ENCODE measurements around the gene THYN1.
"Not testable (repeated sequence)": the region's sequence is repeated elsewhere in the genome, so short reads cannot be mapped to it uniquely, and the experiment has no call there.

THYN1 gene

DNA sequence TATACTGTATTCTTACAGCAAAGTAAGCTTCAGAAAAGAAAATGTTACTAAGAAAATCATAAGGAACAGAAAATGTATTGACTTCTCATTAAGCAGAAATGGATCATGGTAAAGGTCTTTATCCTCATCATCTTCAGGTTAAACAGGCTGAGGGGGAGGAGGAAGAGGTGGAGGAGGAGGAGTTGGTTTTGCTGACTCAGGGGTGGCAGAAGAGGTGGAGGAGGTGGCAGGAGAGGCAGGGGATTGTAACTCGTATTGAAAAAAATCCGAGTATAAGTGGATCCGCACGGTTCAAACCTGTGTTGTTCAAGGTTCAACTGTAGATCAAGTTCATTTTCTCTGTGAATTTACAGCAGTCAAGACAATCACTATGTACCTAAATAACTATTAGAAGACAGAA, 36.0 kb upstream of the THYN1 start:
- H3K18ac ChIP-seq (ENCODE audit: low read depth in 1 of 2, low read length in 2 of 2) = no peak overlapping the region
- H3K27ac ChIP-seq (ENCODE audit: low read length, poor library complexity, severe bottlenecking) = no peak overlapping the region
- no peak overlapping the region for H4K8ac ChIP-seq (ENCODE audit: low read length)
- H2BK15ac ChIP-seq (ENCODE audit: low read depth, poor library complexity, severe bottlenecking) = no peak overlapping the region
- no peak overlapping the region for H3K23ac ChIP-seq (ENCODE audit: low read length in 2 of 2)
- no peak overlapping the region for H3K4me3 ChIP-seq (ENCODE audit: insufficient read depth in 1 of 2, low read depth in 1 of 2, low read length in 2 of 2)
- peaks cover 0 to 33% of the 10 kb centered on the region in 2 experiments for H3K27me3 ChIP-seq (ENCODE audit: control insufficient read depth in 1 of 2, insufficient read depth in 1 of 2, low read length in 2 of 2)
- H2BK5ac ChIP-seq (ENCODE audit: low read depth, low read length, poor library complexity, severe bottlenecking) = no peak overlapping the region
- no peak overlapping the region for H3K14ac ChIP-seq (ENCODE audit: low read length in 2 of 2)
- no peak overlapping the region for H3K9ac ChIP-seq (ENCODE audit: low read length)
- no peak overlapping the region for H3K4me2 ChIP-seq (ENCODE audit: low read length, poor library complexity, severe bottlenecking)
- 72% methylated on average over 4 of the region's 4 CpGs for WGBS
- H3K4me1 ChIP-seq (ENCODE audit: control insufficient read depth, insufficient read depth, low read depth, low read length) = no peaks in the 10 kb centered on the region
- no peak overlapping the region for H2BK12ac ChIP-seq (ENCODE audit: low read length in 2 of 2)
- no peak overlapping the region for H2AFZ ChIP-seq (ENCODE audit: low read depth, low read length)
- DNase-seq = no peak
- no peak overlapping the region for H4K91ac ChIP-seq (ENCODE audit: low read length)
- no peaks in the 10 kb centered on the region for H3K79me1 ChIP-seq (replicated peaks; ENCODE audit: low read length, poor library complexity, severe bottlenecking)
- H2AK5ac ChIP-seq (ENCODE audit: low read length, severe bottlenecking) = no peak overlapping the region
- H3K9me3 ChIP-seq (ENCODE audit: control insufficient read depth, low read length) = no peaks in the 10 kb centered on the region
- no peak overlapping the region for H3K4ac ChIP-seq (ENCODE audit: low read depth in 1 of 2, low read length in 2 of 2)
- no peaks in the 10 kb centered on the region for H3K36me3 ChIP-seq (ENCODE audit: control insufficient read depth in 1 of 2, insufficient read depth in 2 of 2, low read depth in 1 of 2, low read length in 2 of 2)
- no peak overlapping the region for H2BK120ac ChIP-seq (ENCODE audit: low read depth, low read length)

DNA sequence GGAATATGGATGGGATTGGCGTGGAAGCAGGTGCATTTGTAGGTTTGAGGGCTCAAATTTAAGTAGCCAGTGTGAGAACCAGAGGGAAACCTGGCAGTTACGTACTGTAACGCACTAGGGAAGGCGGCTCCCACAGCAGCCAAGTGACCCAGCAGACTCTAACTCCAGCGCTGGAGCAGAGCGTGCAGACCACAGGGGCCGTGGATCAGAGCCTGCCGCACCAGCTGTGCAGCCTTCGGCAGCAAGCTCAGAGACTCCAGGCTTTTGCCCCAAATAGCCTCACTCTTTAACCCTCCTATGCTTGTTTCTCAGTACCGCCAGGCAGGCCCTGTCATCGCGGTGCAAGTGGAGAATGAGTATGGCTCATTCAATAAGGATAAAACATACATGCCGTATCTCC, 35.3 kb upstream of the THYN1 start:
- no peak overlapping the region for H2BK5ac ChIP-seq (ENCODE audit: low read depth, low read length, poor library complexity, severe bottlenecking)
- H3K4me2 ChIP-seq (ENCODE audit: low read length, poor library complexity, severe bottlenecking) = no peak overlapping the region
- peaks cover 0 to 34% of the 10 kb centered on the region in 2 experiments for H3K27me3 ChIP-seq (ENCODE audit: control insufficient read depth in 1 of 2, insufficient read depth in 1 of 2, low read length in 2 of 2)
- no peak overlapping the region for H3K23ac ChIP-seq (ENCODE audit: low read length in 2 of 2)
- no peak overlapping the region for H3K27ac ChIP-seq (ENCODE audit: low read length, poor library complexity, severe bottlenecking)
- H4K8ac ChIP-seq (ENCODE audit: low read length) = no peak overlapping the region
- no peak overlapping the region for H2AK5ac ChIP-seq (ENCODE audit: low read length, severe bottlenecking)
- no peak overlapping the region for H3K14ac ChIP-seq (ENCODE audit: low read length in 2 of 2)
- no peaks in the 10 kb centered on the region for H3K36me3 ChIP-seq (ENCODE audit: control insufficient read depth in 1 of 2, insufficient read depth in 2 of 2, low read depth in 1 of 2, low read length in 2 of 2)
- H3K4ac ChIP-seq (ENCODE audit: low read depth in 1 of 2, low read length in 2 of 2) = no peak overlapping the region
- no peak overlapping the region for H3K18ac ChIP-seq (ENCODE audit: low read depth in 1 of 2, low read length in 2 of 2)
- no peak overlapping the region for H2BK15ac ChIP-seq (ENCODE audit: low read depth, poor library complexity, severe bottlenecking)
- 91% methylated on average over 13 of the region's 13 CpGs for WGBS
- no peak overlapping the region for H4K91ac ChIP-seq (ENCODE audit: low read length)
- H3K4me3 ChIP-seq (ENCODE audit: insufficient read depth in 1 of 2, low read depth in 1 of 2, low read length in 2 of 2) = no peak overlapping the region
- H3K79me1 ChIP-seq (replicated peaks; ENCODE audit: low read length, poor library complexity, severe bottlenecking) = no peaks in the 10 kb centered on the region
- no peak overlapping the region for H2BK12ac ChIP-seq (ENCODE audit: low read length in 2 of 2)
- no peaks in the 10 kb centered on the region for H3K4me1 ChIP-seq (ENCODE audit: control insufficient read depth, insufficient read depth, low read depth, low read length)
- H2AFZ ChIP-seq (ENCODE audit: low read depth, low read length) = no peak overlapping the region
- H3K9ac ChIP-seq (ENCODE audit: low read length) = no peak overlapping the region
- no peak overlapping the region for H2BK120ac ChIP-seq (ENCODE audit: low read depth, low read length)
- no peaks in the 10 kb centered on the region for H3K9me3 ChIP-seq (ENCODE audit: control insufficient read depth, low read length)
- DNase-seq = no peak

DNA sequence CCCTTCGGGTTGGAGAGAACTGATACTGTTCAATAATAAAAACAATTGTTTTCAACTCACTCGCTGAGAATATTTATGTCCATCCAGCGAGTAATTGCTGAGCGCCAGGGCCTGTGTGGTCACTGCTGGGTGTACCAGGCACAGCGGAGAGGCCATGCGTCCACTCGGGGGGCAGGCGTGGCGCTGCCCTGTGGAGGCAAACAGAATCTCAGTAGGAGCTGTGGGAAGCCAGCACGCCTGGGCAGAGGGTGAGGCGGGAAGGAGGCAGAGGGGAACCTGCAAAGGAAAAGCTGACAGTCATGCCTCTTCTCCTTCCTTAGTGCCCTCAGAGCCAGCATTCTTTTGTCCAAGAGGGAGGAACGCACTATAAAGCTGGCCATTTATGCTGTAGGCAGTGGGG, 34.4 kb upstream of the THYN1 start:
- H3K4me1 ChIP-seq (ENCODE audit: control insufficient read depth, insufficient read depth, low read depth, low read length) = no peaks in the 10 kb centered on the region
- no peak overlapping the region for H3K27ac ChIP-seq (ENCODE audit: low read length, poor library complexity, severe bottlenecking)
- no peak overlapping the region for H3K4ac ChIP-seq (ENCODE audit: low read depth in 1 of 2, low read length in 2 of 2)
- no peak overlapping the region for H2BK120ac ChIP-seq (ENCODE audit: low read depth, low read length)
- no peak overlapping the region for H3K18ac ChIP-seq (ENCODE audit: low read depth in 1 of 2, low read length in 2 of 2)
- no peak overlapping the region for H2BK12ac ChIP-seq (ENCODE audit: low read length in 2 of 2)
- H3K79me1 ChIP-seq (replicated peaks; ENCODE audit: low read length, poor library complexity, severe bottlenecking) = no peaks in the 10 kb centered on the region
- no peaks in the 10 kb centered on the region for H3K9me3 ChIP-seq (ENCODE audit: control insufficient read depth, low read length)
- no peak overlapping the region for H3K23ac ChIP-seq (ENCODE audit: low read length in 2 of 2)
- no peak overlapping the region for H3K14ac ChIP-seq (ENCODE audit: low read length in 2 of 2)
- no peak overlapping the region for H3K9ac ChIP-seq (ENCODE audit: low read length)
- no peak overlapping the region for H4K8ac ChIP-seq (ENCODE audit: low read length)
- no peaks in the 10 kb centered on the region for H3K36me3 ChIP-seq (ENCODE audit: control insufficient read depth in 1 of 2, insufficient read depth in 2 of 2, low read depth in 1 of 2, low read length in 2 of 2)
- WGBS = 96% methylated on average over 12 of the region's 12 CpGs
- H3K4me3 ChIP-seq (ENCODE audit: insufficient read depth in 1 of 2, low read depth in 1 of 2, low read length in 2 of 2) = no peak overlapping the region
- H2AK5ac ChIP-seq (ENCODE audit: low read length, severe bottlenecking) = no peak overlapping the region
- DNase-seq = no peak
- H4K91ac ChIP-seq (ENCODE audit: low read length) = no peak overlapping the region
- H2AFZ ChIP-seq (ENCODE audit: low read depth, low read length) = no peak overlapping the region
- H3K4me2 ChIP-seq (ENCODE audit: low read length, poor library complexity, severe bottlenecking) = no peak overlapping the region
- no peak overlapping the region for H2BK5ac ChIP-seq (ENCODE audit: low read depth, low read length, poor library complexity, severe bottlenecking)
- peaks cover 0 to 32% of the 10 kb centered on the region in 2 experiments for H3K27me3 ChIP-seq (ENCODE audit: control insufficient read depth in 1 of 2, insufficient read depth in 1 of 2, low read length in 2 of 2)
- no peak overlapping the region for H2BK15ac ChIP-seq (ENCODE audit: low read depth, poor library complexity, severe bottlenecking)

DNA sequence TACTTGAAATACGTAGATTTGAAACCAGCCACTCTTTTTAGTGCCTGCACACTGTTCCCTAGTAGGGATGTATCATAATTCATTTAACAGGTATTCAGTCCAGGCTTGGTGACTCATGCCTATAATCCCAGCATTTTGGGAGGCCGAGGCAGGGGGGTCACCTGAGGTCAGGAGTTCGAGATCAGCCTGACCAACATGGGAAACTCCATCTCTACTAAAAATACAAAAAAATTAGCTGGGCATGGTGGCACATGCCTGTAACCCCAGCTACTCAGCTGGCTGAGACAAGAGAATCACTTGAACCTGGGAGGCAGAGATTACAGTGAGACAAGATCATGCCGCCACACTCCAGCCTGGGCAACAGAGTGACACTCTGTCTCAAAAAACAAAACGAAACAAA, 31.2 kb upstream of the THYN1 start:
- H3K27ac ChIP-seq (ENCODE audit: low read length, poor library complexity, severe bottlenecking) = not testable (repeated sequence)
- H3K27me3 ChIP-seq (ENCODE audit: control insufficient read depth in 1 of 2, insufficient read depth in 1 of 2, low read length in 2 of 2) = peaks cover 0 to 27% of the 10 kb centered on the region in 2 experiments

More for the DNA sequence above, 31.2 kb upstream of the THYN1 start:
- not testable (repeated sequence) for H2AFZ ChIP-seq (ENCODE audit: low read depth, low read length); H2BK12ac ChIP-seq (ENCODE audit: low read length in 2 of 2); H3K4me1 ChIP-seq (ENCODE audit: control insufficient read depth, insufficient read depth, low read depth, low read length); H4K91ac ChIP-seq (ENCODE audit: low read length); H3K79me1 ChIP-seq (replicated peaks; ENCODE audit: low read length, poor library complexity, severe bottlenecking); H3K18ac ChIP-seq (ENCODE audit: low read depth in 1 of 2, low read length in 2 of 2); H3K23ac ChIP-seq (ENCODE audit: low read length in 2 of 2); H3K4ac ChIP-seq (ENCODE audit: low read depth in 1 of 2, low read length in 2 of 2); H2BK5ac ChIP-seq (ENCODE audit: low read depth, low read length, poor library complexity, severe bottlenecking); H3K4me3 ChIP-seq (ENCODE audit: insufficient read depth in 1 of 2, low read depth in 1 of 2, low read length in 2 of 2); H3K4me2 ChIP-seq (ENCODE audit: low read length, poor library complexity, severe bottlenecking); H3K9ac ChIP-seq (ENCODE audit: low read length); DNase-seq; H2BK120ac ChIP-seq (ENCODE audit: low read depth, low read length); H3K14ac ChIP-seq (ENCODE audit: low read length in 2 of 2); H2BK15ac ChIP-seq (ENCODE audit: low read depth, poor library complexity, severe bottlenecking); H2AK5ac ChIP-seq (ENCODE audit: low read length, severe bottlenecking); H3K36me3 ChIP-seq (ENCODE audit: control insufficient read depth in 1 of 2, insufficient read depth in 2 of 2, low read depth in 1 of 2, low read length in 2 of 2); H4K8ac ChIP-seq (ENCODE audit: low read length); H3K9me3 ChIP-seq (ENCODE audit: control insufficient read depth, low read length)
- WGBS = 85% methylated on average over 5 of the region's 5 CpGs

All from mesenchymal stem cell (in vitro differentiated cells and primary cell).